Lower leg skin (tissue), 3 donors: ENCODE data around the gene MAPK8IP3.

Experiments
- CTCF ChIP-seq, 3 donors: fragments of 450-650 bp; IDR thresholded peaks; one replicate each; pipeline ENCODE4 v1.5.1; 2016; ENCODE audit warnings: antibody characterized with exemption in 3 of 3, mild to moderate bottlenecking in 3 of 3, moderate library complexity in 2 of 3
- POLR2A ChIP-seq, 2 donors: fragments of 450-650 bp; IDR thresholded peaks; one replicate each; pipeline ENCODE4 v1.6.1; 2016 to 2017; ENCODE audit warnings: antibody characterized with exemption in 2 of 2, mild to moderate bottlenecking in 1 of 2, moderate library complexity in 1 of 2

DNA sequence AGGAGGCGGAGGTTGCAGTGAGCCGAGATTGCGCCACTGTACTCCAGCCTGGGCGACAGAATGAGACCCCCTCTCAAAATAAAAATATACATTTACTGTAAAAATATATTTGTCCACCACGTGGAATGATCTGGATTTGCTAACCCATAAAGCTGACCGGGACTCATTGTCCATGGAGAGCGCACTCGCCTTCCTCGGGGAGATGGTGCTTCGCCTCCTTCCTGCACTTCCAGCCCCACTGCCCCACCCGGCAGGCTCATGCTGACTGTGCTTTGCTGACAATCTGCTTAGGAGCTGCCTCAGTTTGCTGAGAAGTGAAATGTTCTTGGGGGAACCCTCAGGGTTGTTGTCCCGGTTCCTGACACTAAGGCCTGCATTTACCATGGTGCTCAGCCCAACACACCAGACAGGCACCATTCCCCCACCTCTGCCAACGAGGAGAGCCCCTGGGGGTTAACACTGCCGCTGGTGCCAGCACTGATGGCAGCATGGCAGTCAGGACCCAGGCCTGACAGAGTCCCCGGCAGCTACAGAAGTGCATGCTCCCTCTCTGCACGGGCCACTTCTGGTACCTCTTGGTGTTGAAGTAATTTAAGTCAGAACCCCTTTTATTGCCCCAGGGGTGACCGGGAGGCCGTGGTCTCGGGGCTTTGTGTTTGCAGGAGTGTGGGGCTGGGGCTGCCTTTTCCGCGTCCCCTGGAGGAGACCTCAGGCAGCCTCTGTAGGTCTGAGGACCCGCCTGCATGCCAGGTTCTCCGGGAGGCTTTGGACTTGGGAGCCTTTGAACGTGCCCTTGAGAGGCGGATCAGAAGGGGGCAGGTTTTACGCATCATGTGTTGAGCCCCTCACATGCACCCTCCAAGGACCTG, 79.2 kb downstream of the MAPK8IP3 start:
- TF ChIP-seq CTCF (IDR thresholded peaks at IDR 0.05), result no peak
- no peak for TF ChIP-seq POLR2A (IDR thresholded peaks at IDR 0.05)
